Measurements from ENCODE around the gene TENM3.

The TENM3 gene

GRCh38 chr4:182845618-182846017, 602.4 kb downstream of the TENM3 start (continued):
- TF ChIP-seq PRDM10 (tag by site-specific recombination; IDR thresholded peaks at IDR 0.05) = no peak
- TF ChIP-seq KLF7 (tag by site-specific recombination; IDR thresholded peaks at IDR 0.05; ENCODE audit: borderline replicate concordance) = no peak

GRCh38 chr4:182846036-182846435, 602.8 kb downstream of the TENM3 start:
- Histone ChIP-seq H3K27ac (ENCODE audit: extremely low read depth, low read depth, low read length) (no peak overlapping the region), H3K36me3 (ENCODE audit: control insufficient read depth in 2 of 2, insufficient read depth in 1 of 2, low read length in 2 of 2) (no peaks in the 10 kb centered on the region), H3K4me1 (ENCODE audit: control insufficient read depth, insufficient read depth, low read length) (no peaks in the 10 kb centered on the region), H3K9me3 (ENCODE audit: control insufficient read depth, insufficient read depth, low read depth, low read length) (no peaks in the 10 kb centered on the region), H3K4me3 (ENCODE audit: low read depth, low read length) (no peak overlapping the region)
- CTCF ChIA-PET = no interaction called here
- no peak for TF ChIP-seq ZNF645 (tag by site-specific recombination; IDR thresholded peaks at IDR 0.05)
- TF ChIP-seq ZNF501 (tag by site-specific recombination; IDR thresholded peaks at IDR 0.05) = no peak
- no peak for TF ChIP-seq MYNN (tag by site-specific recombination; IDR thresholded peaks at IDR 0.05; ENCODE audit: borderline replicate concordance)
- POLR2A ChIA-PET = no interaction called here

- TF ChIP-seq ZBTB20 (tag by site-specific recombination; IDR thresholded peaks at IDR 0.05) (no peak), ZBTB8A (tag by site-specific recombination; IDR thresholded peaks at IDR 0.05) (no peak), ZNF416 (tag by site-specific recombination; IDR thresholded peaks at IDR 0.05) (no peak)
- H3K9me3 ChIP-seq (ENCODE audit: control insufficient read depth, insufficient read depth, low read depth, low read length) = no peaks in the 10 kb centered on the region
- no peak overlapping the region for H3K27ac ChIP-seq (ENCODE audit: extremely low read depth, low read depth, low read length)
- no peaks in the 10 kb centered on the region for H3K4me1 ChIP-seq (ENCODE audit: control insufficient read depth, insufficient read depth, low read length)
- no peaks in the 10 kb centered on the region for H3K36me3 ChIP-seq (ENCODE audit: control insufficient read depth in 2 of 2, insufficient read depth in 1 of 2, low read length in 2 of 2)
- ChIA-PET CTCF (no interaction called here), POLR2A (no interaction called here)
- H3K4me3 ChIP-seq (ENCODE audit: low read depth, low read length) = no peak overlapping the region
These were observed 604.6 kb downstream of the TENM3 start for GRCh38 chr4:182847576-182848450.

- POLR2A ChIA-PET = no interaction called here
These were observed 605.5 kb downstream of the TENM3 start for GRCh38 chr4:182848685-182849084.

More at GRCh38 chr4:182848685-182849084, 605.5 kb downstream of the TENM3 start:
- no peaks in the 10 kb centered on the region for H3K9me3 ChIP-seq (ENCODE audit: control insufficient read depth, insufficient read depth, low read depth, low read length)
- no peak overlapping the region for H3K4me3 ChIP-seq (ENCODE audit: low read depth, low read length)
- TF ChIP-seq ZNF324 (tag by site-specific recombination; IDR thresholded peaks at IDR 0.05) (no peak), ZNF488 (tag by site-specific recombination; IDR thresholded peaks at IDR 0.05) (no peak), ZBTB26 (tag by site-specific recombination; optimal IDR thresholded peaks at IDR 0.05) (no peak), ZNF561 (tag by site-specific recombination; IDR thresholded peaks at IDR 0.05; ENCODE audit: borderline replicate concordance) (no peak), ZIC2 (tag by site-specific recombination; IDR thresholded peaks at IDR 0.05) (no peak), ZNF366 (tag by site-specific recombination; conservative IDR thresholded peaks at IDR 0.05) (no peak), ZNF530 (tag by site-specific recombination; IDR thresholded peaks at IDR 0.05; ENCODE audit: low read depth) (no peak), ZNF560 (tag by site-specific recombination; IDR thresholded peaks at IDR 0.05; ENCODE audit: borderline replicate concordance) (no peak), ZSCAN30 (tag by site-specific recombination; IDR thresholded peaks at IDR 0.05) (no peak), ZNF704 (tag by site-specific recombination; IDR thresholded peaks at IDR 0.05) (no peak), IKZF3 (tag by site-specific recombination; IDR thresholded peaks at IDR 0.05) (no peak), ZNF658 (tag by site-specific recombination; IDR thresholded peaks at IDR 0.05) (no peak), ZNF138 (tag by site-specific recombination; IDR thresholded peaks at IDR 0.05; ENCODE audit: borderline replicate concordance) (no peak), ZNF600 (tag by site-specific recombination; IDR thresholded peaks at IDR 0.05) (no peak)
- no peak overlapping the region for H3K27ac ChIP-seq (ENCODE audit: extremely low read depth, low read depth, low read length)
- no peaks in the 10 kb centered on the region for H3K36me3 ChIP-seq (ENCODE audit: control insufficient read depth in 2 of 2, insufficient read depth in 1 of 2, low read length in 2 of 2)
- CTCF ChIA-PET = no interaction called here
- H3K4me1 ChIP-seq (ENCODE audit: control insufficient read depth, insufficient read depth, low read length) = no peaks in the 10 kb centered on the region
